Hepatocyte (in vitro differentiated cells): ENCODE measurements around the gene NKAPD1. TPM values are rescaled to one million over a fixed set of nuclear protein-coding genes. Genes with fewer than 3 reads are reported as not detected.

Experiments
- DNase-seq: peaks from one replicate; pipeline ENCODE4 v3.0.0-alpha.2; 2016; ENCODE audit warnings: low spot score
- H2AFZ ChIP-seq: fragments of 200-600 bp; sonication (generic); 2 replicates; pipeline ENCODE4 v1.6.0; 2016; ENCODE audit warnings: antibody characterized with exemption, mild to moderate bottlenecking
- H3K27ac ChIP-seq: fragments of 200-600 bp; sonication (generic); 2 replicates; pipeline ENCODE4 v1.5.1; 2016; ENCODE audit warnings: mild to moderate bottlenecking
- H3K27me3 ChIP-seq: fragments of 200-600 bp; sonication (generic); 2 replicates; pipeline ENCODE4 v1.6.1; 2016
- H3K36me3 ChIP-seq: fragments of 200-600 bp; sonication (generic); replicated peaks from 2 replicates; pipeline ENCODE4 v1.5.1; 2016; ENCODE audit warnings: low read depth; ENCODE audit not compliant: insufficient read depth
- H3K4me1 ChIP-seq: fragments of 200-600 bp; sonication (generic); 2 replicates; pipeline ENCODE4 v1.5.1; 2016; ENCODE audit warnings: mild to moderate bottlenecking, moderate library complexity; ENCODE audit not compliant: insufficient read depth
- H3K4me2 ChIP-seq: fragments of 200-600 bp; sonication (generic); 2 replicates; pipeline ENCODE4 v1.6.0; 2016
- H3K4me3 ChIP-seq: fragments of 200-600 bp; sonication (generic); 2 replicates; pipeline ENCODE4 v1.5.1; 2016; ENCODE audit warnings: mild to moderate bottlenecking
- H3K79me2 ChIP-seq: fragments of 200-600 bp; sonication (generic); 2 replicates; pipeline ENCODE4 v1.6.0; 2017; ENCODE audit warnings: mild to moderate bottlenecking
- H3K9me2 ChIP-seq: fragments of 200-600 bp; sonication (generic); replicated peaks from 2 replicates; pipeline ENCODE4 v1.6.0; 2017; ENCODE audit warnings: mild to moderate bottlenecking; ENCODE audit not compliant: insufficient read depth
- H3K9me3 ChIP-seq: fragments of 200-600 bp; sonication (generic); 2 replicates; pipeline ENCODE4 v1.5.1; 2016; ENCODE audit warnings: low read depth, mild to moderate bottlenecking
- H4K20me1 ChIP-seq: fragments of 200-600 bp; sonication (generic); 2 replicates; pipeline ENCODE4 v1.6.0; 2016; ENCODE audit warnings: mild to moderate bottlenecking; ENCODE audit not compliant: insufficient read depth, poor library complexity, severe bottlenecking
- EZH2 ChIP-seq: fragments of 200-600 bp; sonication (generic); IDR thresholded peaks from 2 replicates; pipeline ENCODE4 v1.6.1; 2016; ENCODE audit warnings: antibody characterized with exemption, mild to moderate bottlenecking, borderline replicate concordance
- EZH2phosphoT487 ChIP-seq: fragments of 200-600 bp; sonication (generic); IDR thresholded peaks from one replicate; pipeline ENCODE4 v1.6.1; 2018; ENCODE audit warnings: antibody characterized with exemption, mild to moderate bottlenecking, low read depth, moderate library complexity; ENCODE audit not compliant: unreplicated experiment, severe bottlenecking
- WGBS: methylation state at CpG from one replicate; pipeline ENCODE4 v1.1.6; 2016; ENCODE audit warnings: low lambda C conversion rate; ENCODE audit errors: missing lambda C conversion rate; 5-methylcytosine and 5-hydroxymethylcytosine counted together
- polyA plus RNA-seq: library from polyadenylated mRNA; unstranded; fragments of >200 nt; fragmentation: Nextera tagmentation; extraction: Ambion mirVana; gene quantifications from 2 replicates; pipeline ENCODE4 v1.2.1, GENCODE V29; 2016
- total RNA-seq: library from RNA; depleted of rRNA; stranded (reverse); fragments of >200 nt; gene quantifications from 2 replicates; pipeline ENCODE4 v1.2.3, GENCODE V29; 2014
- TF ChIP-seq, protein P1 (sequence below): fragments of 200-600 bp; sonication (generic); IDR thresholded peaks from 2 replicates; pipeline ENCODE4 v1.5.1; 2016; ENCODE audit warnings: antibody characterized with exemption, mild to moderate bottlenecking; ENCODE audit not compliant: poor library complexity

NKAPD1 gene
- total and polyA plus RNA-seq, 2 experiments from 2014 or later, result 8.8 to 21.2 TPM

DNA sequence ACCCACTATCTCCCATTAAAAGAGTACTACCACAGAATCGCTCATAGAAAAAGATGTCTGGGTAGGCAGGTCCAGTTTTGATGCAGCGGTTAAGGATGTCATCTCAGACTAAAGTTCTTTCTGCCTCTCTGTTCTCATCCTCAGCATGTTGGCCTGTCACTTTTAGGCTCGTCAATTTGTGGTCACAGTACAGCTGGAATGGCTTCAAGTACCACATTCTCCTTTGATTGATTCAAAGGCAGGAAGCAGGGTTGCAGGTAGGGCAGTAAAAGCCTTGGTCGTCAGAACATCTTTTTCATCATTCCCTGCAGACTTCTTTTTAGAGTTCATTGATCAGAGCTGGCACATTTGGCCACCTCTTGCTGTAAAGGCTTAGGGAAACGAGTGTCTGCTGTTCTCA, 41.3 kb downstream of the NKAPD1 start:
- no peak overlapping the region for H3K27ac ChIP-seq
- no peak overlapping the region for H3K4me3 ChIP-seq
- H3K4me2 ChIP-seq, result no peak overlapping the region
- TF ChIP-seq EZH2phosphoT487 (no peak), EZH2 (no peak)
- TF ChIP-seq, protein P1, sequence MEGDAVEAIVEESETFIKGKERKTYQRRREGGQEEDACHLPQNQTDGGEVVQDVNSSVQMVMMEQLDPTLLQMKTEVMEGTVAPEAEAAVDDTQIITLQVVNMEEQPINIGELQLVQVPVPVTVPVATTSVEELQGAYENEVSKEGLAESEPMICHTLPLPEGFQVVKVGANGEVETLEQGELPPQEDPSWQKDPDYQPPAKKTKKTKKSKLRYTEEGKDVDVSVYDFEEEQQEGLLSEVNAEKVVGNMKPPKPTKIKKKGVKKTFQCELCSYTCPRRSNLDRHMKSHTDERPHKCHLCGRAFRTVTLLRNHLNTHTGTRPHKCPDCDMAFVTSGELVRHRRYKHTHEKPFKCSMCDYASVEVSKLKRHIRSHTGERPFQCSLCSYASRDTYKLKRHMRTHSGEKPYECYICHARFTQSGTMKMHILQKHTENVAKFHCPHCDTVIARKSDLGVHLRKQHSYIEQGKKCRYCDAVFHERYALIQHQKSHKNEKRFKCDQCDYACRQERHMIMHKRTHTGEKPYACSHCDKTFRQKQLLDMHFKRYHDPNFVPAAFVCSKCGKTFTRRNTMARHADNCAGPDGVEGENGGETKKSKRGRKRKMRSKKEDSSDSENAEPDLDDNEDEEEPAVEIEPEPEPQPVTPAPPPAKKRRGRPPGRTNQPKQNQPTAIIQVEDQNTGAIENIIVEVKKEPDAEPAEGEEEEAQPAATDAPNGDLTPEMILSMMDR, result no peak
- H3K36me3 ChIP-seq, result no peaks in the 10 kb centered on the region
- no peak for DNase-seq
- no peaks in the 10 kb centered on the region for H3K9me3 ChIP-seq
- H4K20me1 ChIP-seq, result no peaks in the 10 kb centered on the region
- 81% methylated on average over 5 of the region's 5 CpGs for WGBS
- no peaks in the 10 kb centered on the region for H3K4me1 ChIP-seq
- no peaks in the 10 kb centered on the region for H3K27me3 ChIP-seq
- H3K9me2 ChIP-seq, result no peaks in the 10 kb centered on the region
- H2AFZ ChIP-seq, result no peak overlapping the region
- no peaks in the 10 kb centered on the region for H3K79me2 ChIP-seq

DNA sequence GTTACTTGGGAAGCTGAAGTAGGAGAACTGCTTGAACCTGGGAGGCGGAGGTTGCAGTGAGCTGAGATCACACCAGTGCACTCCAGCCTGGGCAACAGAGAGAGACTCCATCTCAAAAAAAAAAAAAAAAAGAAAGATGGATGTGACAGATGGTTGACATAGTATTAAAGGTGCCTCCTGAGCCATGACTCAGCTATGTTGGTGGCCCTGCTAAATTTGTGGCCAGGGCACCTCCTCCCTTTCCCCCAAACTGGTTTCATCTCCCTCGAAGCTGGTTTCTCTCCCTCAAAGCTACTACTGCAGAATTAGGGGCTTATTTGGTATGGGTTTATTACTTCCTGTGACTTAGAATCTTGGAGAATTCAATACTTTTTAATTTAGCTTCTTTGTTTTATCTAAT, 44.1 kb downstream of the NKAPD1 start:
- Histone ChIP-seq H3K4me2 (no peak overlapping the region), H3K27ac (no peak overlapping the region), H4K20me1 (no peaks in the 10 kb centered on the region), H3K9me3 (no peaks in the 10 kb centered on the region), H3K27me3 (no peaks in the 10 kb centered on the region), H3K79me2 (no peaks in the 10 kb centered on the region), H2AFZ (no peak overlapping the region), H3K9me2 (no peaks in the 10 kb centered on the region), H3K4me3 (no peak overlapping the region), H3K4me1 (no peaks in the 10 kb centered on the region), H3K36me3 (no peaks in the 10 kb centered on the region)
- WGBS, result 90% methylated on average over 2 of the region's 2 CpGs
- TF ChIP-seq EZH2 (no peak), EZH2phosphoT487 (no peak)
- TF ChIP-seq, protein P1, result no peak
- no peak for DNase-seq

DNA sequence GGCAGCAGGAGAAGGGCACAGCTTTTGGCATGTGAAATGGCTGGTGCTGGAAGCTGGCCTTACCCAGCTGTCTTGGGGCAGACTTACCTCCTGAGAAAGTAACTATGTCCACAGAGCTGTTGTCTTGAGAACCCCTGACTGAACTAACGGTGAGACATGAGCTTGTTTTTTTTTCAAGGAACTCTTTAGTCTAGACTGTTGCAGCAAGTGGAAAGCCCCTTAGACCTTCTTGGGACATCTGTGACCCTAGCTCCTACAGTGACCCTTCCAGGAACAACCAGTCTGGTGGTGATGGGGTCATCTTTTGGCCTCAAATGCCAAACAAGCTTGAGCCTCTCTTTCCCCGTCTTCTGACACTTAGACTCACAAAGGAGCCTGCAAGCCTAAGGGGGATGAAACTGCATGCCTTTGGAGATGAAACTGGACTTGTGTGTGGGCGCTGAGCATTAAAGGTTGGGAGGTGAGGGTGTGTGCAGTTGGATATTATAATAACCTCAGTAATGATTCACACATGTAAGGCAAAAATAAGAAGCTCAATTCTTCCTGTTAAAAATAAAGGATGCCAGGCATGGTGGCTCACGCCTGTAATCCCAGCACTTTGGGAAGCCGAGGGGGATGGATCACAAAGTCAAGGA, 48.0 kb downstream of the NKAPD1 start:
- 94% methylated on average over 5 of the region's 5 CpGs for WGBS
- no peaks in the 10 kb centered on the region for H3K9me3 ChIP-seq
- no peaks in the 10 kb centered on the region for H3K4me1 ChIP-seq
- no peak overlapping the region for H3K4me2 ChIP-seq
- H3K36me3 ChIP-seq, result no peaks in the 10 kb centered on the region
- H3K79me2 ChIP-seq, result no peaks in the 10 kb centered on the region
- no peaks in the 10 kb centered on the region for H3K27me3 ChIP-seq
- H3K27ac ChIP-seq, result no peak overlapping the region
- H3K9me2 ChIP-seq, result no peaks in the 10 kb centered on the region
- no peak for DNase-seq
- TF ChIP-seq EZH2, result no peak
- no peak for TF ChIP-seq EZH2phosphoT487
- TF ChIP-seq, protein P1, result no peak
- no peak overlapping the region for H3K4me3 ChIP-seq
- H4K20me1 ChIP-seq, result no peaks in the 10 kb centered on the region
- no peak overlapping the region for H2AFZ ChIP-seq

DNA sequence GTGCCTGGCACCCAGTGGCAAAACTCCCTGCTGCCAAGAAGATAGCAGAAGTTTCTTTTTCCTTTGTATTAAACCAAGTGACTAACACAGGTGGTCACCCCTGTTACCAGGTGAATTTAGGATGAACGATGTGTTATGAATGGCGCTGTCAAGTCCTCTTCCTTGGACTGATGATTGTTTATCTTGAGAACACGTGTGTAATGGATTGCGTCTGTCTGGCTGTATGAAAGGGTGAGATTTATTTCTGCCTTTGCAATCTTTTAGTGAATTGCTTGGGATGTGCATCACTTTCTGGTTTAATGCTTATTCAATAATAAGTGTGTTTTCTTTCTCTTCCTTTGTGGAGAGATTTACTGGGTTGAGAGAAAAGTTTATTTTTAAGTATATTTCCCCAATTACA, 49.0 kb downstream of the NKAPD1 start:
- H3K36me3 ChIP-seq, result no peaks in the 10 kb centered on the region
- no peak overlapping the region for H3K4me2 ChIP-seq
- 76% methylated on average over 4 of the region's 4 CpGs for WGBS
- no peak overlapping the region for H3K4me3 ChIP-seq
- H3K9me2 ChIP-seq, result no peaks in the 10 kb centered on the region
- DNase-seq, result no peak
- H3K9me3 ChIP-seq, result no peaks in the 10 kb centered on the region
- H3K4me1 ChIP-seq, result no peaks in the 10 kb centered on the region
- no peaks in the 10 kb centered on the region for H3K27me3 ChIP-seq
- TF ChIP-seq EZH2 (no peak), EZH2phosphoT487 (no peak)
- TF ChIP-seq, protein P1, result no peak
- H4K20me1 ChIP-seq, result no peaks in the 10 kb centered on the region
- no peak overlapping the region for H3K27ac ChIP-seq
- H2AFZ ChIP-seq, result no peak overlapping the region
- no peaks in the 10 kb centered on the region for H3K79me2 ChIP-seq
